Measurements from ENCODE around the gene HSPA12B. TPM values are rescaled to one million over a fixed set of nuclear protein-coding genes. Genes with fewer than 3 reads are reported as not detected.

HSPA12B gene
- total RNA-seq, 3 donors from 2014 or later (not counting 1 experiment from before 2014, with no cell fraction given) = not detected

- TF ChIP-seq, protein P1, sequence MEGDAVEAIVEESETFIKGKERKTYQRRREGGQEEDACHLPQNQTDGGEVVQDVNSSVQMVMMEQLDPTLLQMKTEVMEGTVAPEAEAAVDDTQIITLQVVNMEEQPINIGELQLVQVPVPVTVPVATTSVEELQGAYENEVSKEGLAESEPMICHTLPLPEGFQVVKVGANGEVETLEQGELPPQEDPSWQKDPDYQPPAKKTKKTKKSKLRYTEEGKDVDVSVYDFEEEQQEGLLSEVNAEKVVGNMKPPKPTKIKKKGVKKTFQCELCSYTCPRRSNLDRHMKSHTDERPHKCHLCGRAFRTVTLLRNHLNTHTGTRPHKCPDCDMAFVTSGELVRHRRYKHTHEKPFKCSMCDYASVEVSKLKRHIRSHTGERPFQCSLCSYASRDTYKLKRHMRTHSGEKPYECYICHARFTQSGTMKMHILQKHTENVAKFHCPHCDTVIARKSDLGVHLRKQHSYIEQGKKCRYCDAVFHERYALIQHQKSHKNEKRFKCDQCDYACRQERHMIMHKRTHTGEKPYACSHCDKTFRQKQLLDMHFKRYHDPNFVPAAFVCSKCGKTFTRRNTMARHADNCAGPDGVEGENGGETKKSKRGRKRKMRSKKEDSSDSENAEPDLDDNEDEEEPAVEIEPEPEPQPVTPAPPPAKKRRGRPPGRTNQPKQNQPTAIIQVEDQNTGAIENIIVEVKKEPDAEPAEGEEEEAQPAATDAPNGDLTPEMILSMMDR (IDR thresholded peaks at IDR 0.05) = no peak
- Histone ChIP-seq H3K36me3 (ENCODE audit: control insufficient read depth, insufficient read depth, low read length) (no peaks in the 10 kb centered on the region), H3K27me3 (ENCODE audit: control insufficient read depth, insufficient read depth, low read length) (peaks cover 15% of the 10 kb centered on the region), H3K4me3 (ENCODE audit: low read length) (peak overlapping the region; percentile 35), H3K9me3 (ENCODE audit: control insufficient read depth, insufficient read depth, low read length) (no peaks in the 10 kb centered on the region), H3K4me1 (ENCODE audit: control insufficient read depth, insufficient read depth, low read length) (peaks cover 32% of the 10 kb centered on the region), H3K27ac (ENCODE audit: low read length) (no peak overlapping the region)
- ATAC-seq = peak; percentile 73 to 78 (median 74)
- peak overlapping the region in 1 of 2 donors; percentile 74 for H3K27ac Mint-ChIP-seq
- H3K9me3 Mint-ChIP-seq = no peaks in the 10 kb centered on the region
- no peaks in the 10 kb centered on the region for H3K36me3 Mint-ChIP-seq
- peaks cover 26 to 48% of the 10 kb centered on the region in 2 donors for H3K4me1 Mint-ChIP-seq
- WGBS (ENCODE audit: insufficient coverage) = 3% methylated on average over 70 of the region's 70 CpGs
- no peaks in the 10 kb centered on the region for H3K27me3 Mint-ChIP-seq (ENCODE audit: low read depth in 2 of 2)
- intact Hi-C loops (cut with micrococcal nuclease) = no loop called here
- H3K4me3 Mint-ChIP-seq = peak overlapping the region; percentile 85
- DNase-seq = peak in 1 of 2 donors; percentile 56
Measured at GRCh38 chr20:3777716-3778629, 45.5 kb downstream of the HSPA12B start.

DNA sequence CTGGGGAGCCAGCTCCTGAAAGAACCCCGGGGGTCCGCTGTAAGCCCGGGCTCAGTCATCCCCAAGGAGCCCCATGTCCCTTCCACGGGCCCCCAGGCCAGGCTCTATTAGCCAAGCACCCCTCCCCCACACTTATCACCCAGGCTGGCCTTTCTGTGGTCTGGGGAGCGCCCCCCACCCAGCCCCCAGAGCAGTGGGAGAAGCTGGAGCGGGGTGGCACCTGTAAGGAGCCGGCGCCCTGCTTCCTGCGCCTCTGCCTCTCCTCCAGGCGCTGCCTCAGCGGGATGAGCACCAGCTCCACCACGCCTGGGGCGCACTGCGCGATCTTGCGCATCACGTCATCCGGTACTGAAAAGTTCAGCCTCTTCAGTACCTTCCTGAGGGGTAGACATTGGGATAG lies 46.5 kb downstream of the HSPA12B start:
- intact Hi-C loops (cut with micrococcal nuclease) = no loop called here
- Mint-ChIP-seq H3K36me3 (no peaks in the 10 kb centered on the region), H3K4me3 (no peak overlapping the region), H3K27me3 (ENCODE audit: low read depth in 2 of 2) (no peaks in the 10 kb centered on the region), H3K4me1 (peaks cover 26 to 55% of the 10 kb centered on the region in 2 donors), H3K9me3 (no peaks in the 10 kb centered on the region), H3K27ac (peak overlapping the region in 1 of 2 donors; percentile 74)
- 41% methylated on average over 18 of the region's 18 CpGs for WGBS (ENCODE audit: insufficient coverage)
- Histone ChIP-seq H3K27me3 (ENCODE audit: control insufficient read depth, insufficient read depth, low read length) (peaks cover 15% of the 10 kb centered on the region), H3K4me1 (ENCODE audit: control insufficient read depth, insufficient read depth, low read length) (peaks cover 32% of the 10 kb centered on the region), H3K9me3 (ENCODE audit: control insufficient read depth, insufficient read depth, low read length) (no peaks in the 10 kb centered on the region), H3K27ac (ENCODE audit: low read length) (no peak overlapping the region), H3K4me3 (ENCODE audit: low read length) (no peak overlapping the region), H3K36me3 (ENCODE audit: control insufficient read depth, insufficient read depth, low read length) (no peaks in the 10 kb centered on the region)
- ATAC-seq (no peak), DNase-seq (no peak)
- TF ChIP-seq, protein P1 (IDR thresholded peaks at IDR 0.05) = no peak

DNA sequence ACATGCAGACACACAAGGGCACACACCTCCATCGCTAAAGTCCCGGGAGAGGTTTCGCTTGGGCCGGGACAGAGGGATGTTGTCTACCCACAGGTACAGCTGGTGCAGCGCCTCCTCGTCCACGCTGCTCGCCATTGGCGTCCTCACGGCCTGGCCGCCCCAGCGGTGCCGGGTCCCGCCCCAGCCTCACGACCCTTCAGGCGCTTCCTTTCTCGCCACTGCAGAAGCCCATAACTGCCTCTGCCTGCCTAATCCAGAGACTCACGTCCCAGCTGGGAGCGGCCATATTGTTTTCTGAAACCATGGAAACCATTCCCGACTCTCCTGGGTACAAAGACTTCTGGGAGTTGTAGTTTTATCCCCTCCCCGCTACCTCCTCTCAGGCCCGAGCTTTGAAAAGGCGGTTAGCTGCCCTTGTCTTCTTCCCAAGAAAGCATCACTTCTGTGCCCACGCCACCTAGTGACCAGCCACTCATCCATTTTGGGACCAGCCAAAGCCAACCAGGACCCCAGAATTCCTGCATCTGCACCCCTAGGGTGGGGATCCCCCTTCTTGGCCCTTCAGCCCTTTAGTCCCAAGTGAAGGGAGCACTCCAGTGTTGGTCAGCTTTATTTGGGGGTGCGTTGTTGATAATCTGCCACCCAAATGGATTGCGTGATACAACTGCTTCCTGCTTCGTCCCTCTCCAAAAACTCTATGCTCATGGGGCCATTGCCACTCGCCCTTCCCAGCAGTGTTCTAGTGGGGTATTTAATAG lies 48.8 kb downstream of the HSPA12B start, which contains the start of gene SPEF1:
Gene SPEF1, minus strand, starts transcription at position 296 of the 758 bp plus-strand sequence. Its CDS starts 161 bp downstream, at position 135.
- H3K9me3 Mint-ChIP-seq = no peaks in the 10 kb centered on the region
- no peaks in the 10 kb centered on the region for H3K36me3 Mint-ChIP-seq
- no peaks in the 10 kb centered on the region for H3K36me3 ChIP-seq (ENCODE audit: control insufficient read depth, insufficient read depth, low read length)
- ATAC-seq = peak; percentile 36 to 56 (median 52)
- DNase-seq = peak in 1 of 2 donors; percentile 80
- H3K27me3 ChIP-seq (ENCODE audit: control insufficient read depth, insufficient read depth, low read length) = peaks cover 15% of the 10 kb centered on the region
- peak within 1 kb of the TSS; percentile 18 for H3K4me3 Mint-ChIP-seq
- H3K27ac ChIP-seq (ENCODE audit: low read length) = no peak within 1 kb of the TSS
- H3K27me3 Mint-ChIP-seq (ENCODE audit: low read depth in 2 of 2) = no peaks in the 10 kb centered on the region
- H3K4me1 ChIP-seq (ENCODE audit: control insufficient read depth, insufficient read depth, low read length) = peaks cover 48% of the 10 kb centered on the region
- intact Hi-C loops (cut with micrococcal nuclease) = loop anchor here (10.0 kb wide), 1 partner anchor 303 kb away; no protein-coding TSS in a partner anchor
- peaks cover 26 to 69% of the 10 kb centered on the region in 2 donors for H3K4me1 Mint-ChIP-seq
- peak within 1 kb of the TSS; percentile 64 to 82 for H3K27ac Mint-ChIP-seq
- no peaks in the 10 kb centered on the region for H3K9me3 ChIP-seq (ENCODE audit: control insufficient read depth, insufficient read depth, low read length)
- TF ChIP-seq, protein P1 (IDR thresholded peaks at IDR 0.05) = no peak
- H3K4me3 ChIP-seq (ENCODE audit: low read length) = no peak within 1 kb of the TSS
- 23% methylated on average over 28 of the region's 28 CpGs for WGBS (ENCODE audit: insufficient coverage)
